Measurements from ENCODE around the gene RNU1-1.
"Not testable (repeated sequence)": the region's sequence is repeated elsewhere in the genome, so short reads cannot be mapped to it uniquely, and the experiment has no call there.

The RNU1-1 gene
- long read RNA-seq, partial matches to known transcripts: 0 of 2 reads
- long read RNA-seq, other reads (novel, unspliced or antisense): 0 of 2 reads

- Histone ChIP-seq H3K4me3 (replicated peaks; ENCODE audit: insufficient read depth, low read length) (peak within 1 kb of the TSS; percentile 18; the same call in 1 of the 2 replicates), H3K27ac (replicated peaks) (peak within 1 kb of the TSS; percentile 99)
- TF ChIP-seq GABPA (IDR thresholded peaks at IDR 0.05; ENCODE audit: low read depth) (peak; percentile 5; the same call in 1 of the 2 replicates), POLR2AphosphoS5 (IDR thresholded peaks at IDR 0.05; ENCODE audit: low read depth) (peak; percentile 56), SPI1 (IDR thresholded peaks at IDR 0.05; ENCODE audit: borderline replicate concordance, low read depth) (peak; percentile 23; the same call in 1 of the 2 replicates)
- H3K27me3 ChIP-seq (ENCODE audit: insufficient read depth, poor library complexity, severe bottlenecking): not testable (repeated sequence)
- DNase-seq (ENCODE audit: low read depth in 1 of 2, low spot score in 1 of 2): peak; percentile 56 to 87
Observed at GRCh38 chr1:16514107-16515055, at the start of gene RNU1-1. TSS of gene RNU1-1 (minus strand) at chr1:16514285.

- H3K4me3 ChIP-seq (replicated peaks; ENCODE audit: insufficient read depth, low read length); H3K27ac ChIP-seq (replicated peaks); DNase-seq (ENCODE audit: low read depth in 1 of 2, low spot score in 1 of 2); H3K27me3 ChIP-seq (ENCODE audit: insufficient read depth, poor library complexity, severe bottlenecking): not testable (repeated sequence)
Observed at GRCh38 chr1:16561035-16561434, 47.0 kb upstream of the RNU1-1 start.

GRCh38 chr1:16560498-16560897, 46.4 kb upstream of the RNU1-1 start:
- not testable (repeated sequence) for DNase-seq (ENCODE audit: low read depth in 1 of 2, low spot score in 1 of 2); H3K4me3 ChIP-seq (replicated peaks; ENCODE audit: insufficient read depth, low read length); H3K27ac ChIP-seq (replicated peaks); H3K27me3 ChIP-seq (ENCODE audit: insufficient read depth, poor library complexity, severe bottlenecking)

- not testable (repeated sequence) for H3K27ac ChIP-seq (replicated peaks); H3K4me3 ChIP-seq (replicated peaks; ENCODE audit: insufficient read depth, low read length); DNase-seq (ENCODE audit: low read depth in 1 of 2, low spot score in 1 of 2); H3K27me3 ChIP-seq (ENCODE audit: insufficient read depth, poor library complexity, severe bottlenecking)
Observed at GRCh38 chr1:16559688-16560087, 45.6 kb upstream of the RNU1-1 start.

- H3K27ac ChIP-seq (replicated peaks); H3K27me3 ChIP-seq (ENCODE audit: insufficient read depth, poor library complexity, severe bottlenecking); H3K4me3 ChIP-seq (replicated peaks; ENCODE audit: insufficient read depth, low read length); DNase-seq (ENCODE audit: low read depth in 1 of 2, low spot score in 1 of 2): not testable (repeated sequence)
Observed at GRCh38 chr1:16557034-16557433, 42.9 kb upstream of the RNU1-1 start.

GRCh38 chr1:16553244-16553643, 39.2 kb upstream of the RNU1-1 start:
- H3K4me3 ChIP-seq (replicated peaks; ENCODE audit: insufficient read depth, low read length): not testable (repeated sequence)

GRCh38 chr1:16550212-16550918, 36.3 kb upstream of the RNU1-1 start:
- H3K27ac ChIP-seq (replicated peaks); H3K4me3 ChIP-seq (replicated peaks; ENCODE audit: insufficient read depth, low read length); DNase-seq (ENCODE audit: low read depth in 1 of 2, low spot score in 1 of 2); H3K27me3 ChIP-seq (ENCODE audit: insufficient read depth, poor library complexity, severe bottlenecking): not testable (repeated sequence)

More at GRCh38 chr1:16553244-16553643, 39.2 kb upstream of the RNU1-1 start:
- not testable (repeated sequence) for DNase-seq (ENCODE audit: low read depth in 1 of 2, low spot score in 1 of 2); H3K27ac ChIP-seq (replicated peaks); H3K27me3 ChIP-seq (ENCODE audit: insufficient read depth, poor library complexity, severe bottlenecking)

GRCh38 chr1:16549545-16549944, 35.5 kb upstream of the RNU1-1 start:
- not testable (repeated sequence) for DNase-seq (ENCODE audit: low read depth in 1 of 2, low spot score in 1 of 2); H3K4me3 ChIP-seq (replicated peaks; ENCODE audit: insufficient read depth, low read length); H3K27me3 ChIP-seq (ENCODE audit: insufficient read depth, poor library complexity, severe bottlenecking); H3K27ac ChIP-seq (replicated peaks)

GRCh38 chr1:16547502-16548241, 33.6 kb upstream of the RNU1-1 start:
- H3K4me3 ChIP-seq (replicated peaks; ENCODE audit: insufficient read depth, low read length); H3K27ac ChIP-seq (replicated peaks); H3K27me3 ChIP-seq (ENCODE audit: insufficient read depth, poor library complexity, severe bottlenecking); DNase-seq (ENCODE audit: low read depth in 1 of 2, low spot score in 1 of 2): not testable (repeated sequence)

- not testable (repeated sequence) for H3K4me3 ChIP-seq (replicated peaks; ENCODE audit: insufficient read depth, low read length); H3K27ac ChIP-seq (replicated peaks); H3K27me3 ChIP-seq (ENCODE audit: insufficient read depth, poor library complexity, severe bottlenecking); DNase-seq (ENCODE audit: low read depth in 1 of 2, low spot score in 1 of 2)
Observed at GRCh38 chr1:16545682-16546095, 31.6 kb upstream of the RNU1-1 start.

Measured in HL-60 (cell line).